WERI-Rb-1 (cell line): ENCODE results near the gene NPTX1.

Source experiments
- DNase-seq: peaks from one replicate; pipeline ENCODE4 v3.0.0-alpha.2; 2020
- H3K27ac ChIP-seq: fragments of 250-450 bp; sonication (Bioruptor Pico); 2 replicates; pipeline ENCODE4 v1.5.1; 2020; ENCODE audit warnings: mild to moderate bottlenecking, moderate library complexity
- H3K27me3 ChIP-seq: fragments of 250-450 bp; sonication (Bioruptor Pico); 2 replicates; pipeline ENCODE4 v1.5.1; 2021; ENCODE audit warnings: mild to moderate bottlenecking, low read depth, moderate library complexity; ENCODE audit not compliant: insufficient read depth, severe bottlenecking
- H3K36me3 ChIP-seq: fragments of 250-450 bp; sonication (Bioruptor Pico); 2 replicates; pipeline ENCODE4 v1.5.1; 2020; ENCODE audit warnings: mild to moderate bottlenecking, moderate library complexity
- H3K4me3 ChIP-seq: 2 replicates; pipeline ENCODE4 v1.5.1; 2011; ENCODE audit warnings: low read depth, mild to moderate bottlenecking, control low read depth, low read length
- H3K9me3 ChIP-seq: fragments of 250-450 bp; sonication (Bioruptor Pico); 2 replicates; pipeline ENCODE4 v1.5.1; 2021; ENCODE audit warnings: mild to moderate bottlenecking, moderate library complexity; ENCODE audit not compliant: severe bottlenecking
- TF ChIP-seq, protein P1 (sequence below): IDR thresholded peaks from 2 replicates; pipeline ENCODE4 v1.5.1; 2011; ENCODE audit warnings: low read depth, mild to moderate bottlenecking, control low read depth, inconsistent platforms, low read length

NPTX1 gene

DNA sequence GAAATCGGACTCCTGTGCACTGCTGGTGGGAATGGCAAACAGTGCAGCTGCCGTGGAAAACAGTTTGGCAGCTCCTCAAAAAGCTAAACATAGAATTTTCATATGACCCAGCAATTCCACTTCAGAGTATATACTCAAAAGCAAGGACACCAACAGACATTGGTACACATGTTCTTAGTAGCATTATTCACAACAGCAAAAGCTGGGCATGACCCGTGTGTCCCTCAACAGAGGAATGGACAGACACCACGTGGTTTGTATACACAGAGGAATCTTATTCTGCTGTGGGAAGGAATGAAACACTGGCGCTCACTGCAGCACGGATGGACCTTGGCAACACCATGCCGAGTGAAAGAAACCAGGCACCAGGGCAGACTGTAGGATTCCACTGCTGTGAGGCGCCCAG is 16.0 kb downstream of the NPTX1 start:
- TF ChIP-seq, protein P1, sequence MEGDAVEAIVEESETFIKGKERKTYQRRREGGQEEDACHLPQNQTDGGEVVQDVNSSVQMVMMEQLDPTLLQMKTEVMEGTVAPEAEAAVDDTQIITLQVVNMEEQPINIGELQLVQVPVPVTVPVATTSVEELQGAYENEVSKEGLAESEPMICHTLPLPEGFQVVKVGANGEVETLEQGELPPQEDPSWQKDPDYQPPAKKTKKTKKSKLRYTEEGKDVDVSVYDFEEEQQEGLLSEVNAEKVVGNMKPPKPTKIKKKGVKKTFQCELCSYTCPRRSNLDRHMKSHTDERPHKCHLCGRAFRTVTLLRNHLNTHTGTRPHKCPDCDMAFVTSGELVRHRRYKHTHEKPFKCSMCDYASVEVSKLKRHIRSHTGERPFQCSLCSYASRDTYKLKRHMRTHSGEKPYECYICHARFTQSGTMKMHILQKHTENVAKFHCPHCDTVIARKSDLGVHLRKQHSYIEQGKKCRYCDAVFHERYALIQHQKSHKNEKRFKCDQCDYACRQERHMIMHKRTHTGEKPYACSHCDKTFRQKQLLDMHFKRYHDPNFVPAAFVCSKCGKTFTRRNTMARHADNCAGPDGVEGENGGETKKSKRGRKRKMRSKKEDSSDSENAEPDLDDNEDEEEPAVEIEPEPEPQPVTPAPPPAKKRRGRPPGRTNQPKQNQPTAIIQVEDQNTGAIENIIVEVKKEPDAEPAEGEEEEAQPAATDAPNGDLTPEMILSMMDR: no peak
- no peak overlapping the region for H3K4me3 ChIP-seq
- no peak for DNase-seq
- H3K27me3 ChIP-seq: no peaks in the 10 kb centered on the region
- H3K27ac ChIP-seq: no peak overlapping the region
- H3K36me3 ChIP-seq: no peaks in the 10 kb centered on the region; the same call in 1 of the 2 replicates
- no peaks in the 10 kb centered on the region for H3K9me3 ChIP-seq

DNA sequence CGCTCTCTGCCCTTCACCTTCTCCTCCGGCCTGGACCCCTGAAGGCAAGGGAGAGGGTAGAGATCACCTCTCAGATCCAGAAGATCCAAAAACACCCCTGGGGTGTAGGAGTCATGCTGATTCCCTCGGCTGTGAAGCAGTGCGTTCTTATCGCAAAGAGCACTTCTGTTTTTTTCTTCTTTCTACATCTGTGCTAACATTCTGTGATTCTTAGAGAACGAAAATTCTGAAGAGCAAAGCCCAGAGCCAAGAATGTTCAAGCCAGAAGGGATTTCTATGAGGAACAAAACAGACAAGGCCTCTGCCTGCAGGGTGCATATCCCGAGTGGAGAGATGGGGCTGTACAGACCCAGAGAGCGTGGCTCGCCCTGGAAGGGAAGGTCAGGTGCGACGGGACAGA is 17.2 kb downstream of the NPTX1 start:
- Histone ChIP-seq H3K9me3 (no peaks in the 10 kb centered on the region), H3K27ac (no peak overlapping the region), H3K27me3 (no peaks in the 10 kb centered on the region), H3K4me3 (no peak overlapping the region), H3K36me3 (no peaks in the 10 kb centered on the region)
- no peak for DNase-seq
- TF ChIP-seq, protein P1: no peak

DNA sequence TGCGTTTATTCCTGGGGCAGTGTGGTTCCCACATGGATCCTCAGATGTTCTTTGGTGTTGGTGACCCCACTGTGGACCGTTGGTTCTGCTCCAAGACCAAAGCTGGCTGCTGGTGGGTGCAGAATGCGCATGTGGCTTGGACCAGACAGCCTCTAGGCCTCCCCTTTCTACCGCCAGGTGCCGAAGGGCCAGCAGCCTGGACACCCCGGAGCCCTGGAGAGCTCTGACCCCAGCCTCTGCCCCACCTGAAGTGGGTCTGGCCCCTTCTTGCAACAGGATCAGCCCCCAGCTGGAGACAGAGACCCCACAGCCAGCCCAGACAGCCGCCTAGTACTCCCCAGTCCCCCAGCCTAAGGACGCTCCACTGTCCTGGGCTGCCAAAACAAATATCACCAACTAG is 18.4 kb downstream of the NPTX1 start:
- Histone ChIP-seq H3K9me3 (no peaks in the 10 kb centered on the region), H3K4me3 (no peak overlapping the region), H3K27ac (no peak overlapping the region), H3K36me3 (no peaks in the 10 kb centered on the region), H3K27me3 (no peaks in the 10 kb centered on the region)
- DNase-seq: no peak
- TF ChIP-seq, protein P1: no peak

DNA sequence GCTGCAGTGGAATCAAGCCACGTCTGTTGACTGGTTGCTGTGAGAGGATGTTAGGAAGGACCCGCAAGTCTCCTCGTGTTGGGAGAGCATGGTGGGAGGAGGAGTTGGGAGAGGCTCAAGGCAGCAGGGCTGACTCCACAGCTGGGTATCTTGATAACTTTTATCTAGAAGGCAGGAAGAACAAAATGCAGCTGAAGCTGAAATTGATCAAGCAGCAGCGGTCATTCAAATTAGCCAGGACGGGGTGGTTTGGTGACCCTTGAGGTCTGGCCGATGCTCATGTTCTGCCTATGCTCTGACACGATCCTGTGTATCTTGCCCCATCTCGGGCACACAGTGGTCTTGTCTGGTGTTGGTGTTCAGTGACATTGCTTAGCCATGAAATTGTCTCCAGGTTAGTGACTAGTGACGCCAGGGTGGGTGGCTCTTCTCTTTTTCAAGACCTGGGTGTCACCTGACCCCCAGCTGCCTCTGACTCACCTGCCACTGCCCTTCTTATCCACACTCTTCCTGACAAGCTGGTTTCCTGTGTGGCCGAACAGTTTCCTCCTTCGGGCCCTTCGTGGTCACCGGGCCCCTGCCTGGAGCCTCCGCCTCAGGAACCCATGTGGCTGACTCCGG is 19.1 kb downstream of the NPTX1 start:
- H3K36me3 ChIP-seq: no peaks in the 10 kb centered on the region
- TF ChIP-seq, protein P1: no peak
- no peak overlapping the region for H3K27ac ChIP-seq
- H3K27me3 ChIP-seq: no peaks in the 10 kb centered on the region
- no peaks in the 10 kb centered on the region for H3K9me3 ChIP-seq
- no peak overlapping the region for H3K4me3 ChIP-seq
- no peak for DNase-seq

DNA sequence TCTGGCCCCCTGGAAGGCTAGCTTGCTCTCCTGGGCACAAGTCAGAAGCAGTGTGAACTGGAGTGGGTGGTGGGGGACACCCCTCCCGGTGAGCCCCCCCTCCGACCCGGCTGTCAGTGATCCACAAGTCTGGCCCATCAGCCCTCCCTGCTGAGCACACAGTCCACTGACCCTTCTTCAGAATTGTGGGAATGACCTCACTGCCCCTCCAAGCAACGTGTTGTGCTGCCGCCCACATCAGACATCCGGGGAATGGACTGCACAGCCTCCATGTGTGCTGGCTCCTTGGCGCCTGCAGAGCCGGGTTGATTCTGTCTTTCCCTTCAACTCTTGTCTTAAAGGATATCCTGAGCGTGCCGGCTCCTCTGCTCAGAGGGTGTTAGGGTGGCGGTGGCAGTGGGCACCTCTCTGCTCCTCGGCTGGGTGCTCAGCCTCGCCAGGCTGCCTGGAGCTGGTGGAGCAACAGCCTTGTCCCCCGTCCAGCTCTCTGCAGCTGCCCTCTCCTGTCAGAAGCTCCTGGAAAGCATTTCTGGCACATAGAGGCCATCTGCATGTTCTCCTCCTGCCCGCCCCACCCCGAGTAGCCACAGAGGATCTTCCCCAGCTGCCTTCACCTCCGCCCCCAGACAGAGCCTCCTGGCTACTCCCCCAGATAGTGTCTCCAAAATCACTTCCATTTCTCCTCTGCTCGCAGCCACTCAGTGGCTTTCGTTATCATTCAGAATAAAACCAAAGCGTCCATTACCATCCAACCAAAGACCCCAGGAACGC is 19.8 kb downstream of the NPTX1 start:
- Histone ChIP-seq H3K27me3 (no peaks in the 10 kb centered on the region), H3K27ac (no peak overlapping the region)

More for the DNA sequence above, 19.8 kb downstream of the NPTX1 start:
- H3K9me3 ChIP-seq: no peaks in the 10 kb centered on the region
- TF ChIP-seq, protein P1: no peak
- no peaks in the 10 kb centered on the region for H3K36me3 ChIP-seq
- H3K4me3 ChIP-seq: no peak overlapping the region
- DNase-seq: no peak
